ENCODE results near the gene PPP6R3.

DNA sequence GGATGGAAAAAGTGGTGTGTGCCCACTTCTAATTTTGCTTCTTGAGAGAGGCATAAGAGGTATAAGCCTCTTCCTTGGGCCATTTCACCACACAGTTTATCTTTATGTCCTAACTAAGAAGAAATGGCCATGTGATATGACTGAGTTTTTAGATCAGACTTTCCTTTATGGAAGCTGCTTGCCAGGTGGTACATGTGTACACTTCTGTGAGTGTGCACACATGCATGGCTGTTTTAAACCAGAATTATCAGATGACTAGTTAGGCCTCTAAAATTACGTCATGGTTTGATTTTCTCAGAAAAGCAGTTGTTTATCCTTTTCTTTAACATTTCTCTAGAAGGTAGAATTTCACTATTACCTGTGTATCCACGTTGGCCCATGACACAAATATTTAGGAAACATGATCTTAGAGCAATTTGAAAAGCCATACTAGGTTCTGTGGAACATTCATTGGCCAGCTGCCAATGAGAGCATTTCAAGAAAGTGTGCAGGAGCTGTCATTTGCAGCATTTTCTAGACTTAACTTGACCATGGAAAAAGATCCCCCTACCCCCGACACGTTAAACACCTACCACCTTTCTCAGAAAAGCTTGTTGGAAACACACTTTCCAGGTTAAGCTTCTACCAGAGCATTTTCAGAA lies 114.6 kb downstream of the PPP6R3 start:
- no peak for TF ChIP-seq EZH2 (IDR thresholded peaks at IDR 0.05; ENCODE audit: low read depth, low read length, severe bottlenecking)
- TF ChIP-seq, protein P1, sequence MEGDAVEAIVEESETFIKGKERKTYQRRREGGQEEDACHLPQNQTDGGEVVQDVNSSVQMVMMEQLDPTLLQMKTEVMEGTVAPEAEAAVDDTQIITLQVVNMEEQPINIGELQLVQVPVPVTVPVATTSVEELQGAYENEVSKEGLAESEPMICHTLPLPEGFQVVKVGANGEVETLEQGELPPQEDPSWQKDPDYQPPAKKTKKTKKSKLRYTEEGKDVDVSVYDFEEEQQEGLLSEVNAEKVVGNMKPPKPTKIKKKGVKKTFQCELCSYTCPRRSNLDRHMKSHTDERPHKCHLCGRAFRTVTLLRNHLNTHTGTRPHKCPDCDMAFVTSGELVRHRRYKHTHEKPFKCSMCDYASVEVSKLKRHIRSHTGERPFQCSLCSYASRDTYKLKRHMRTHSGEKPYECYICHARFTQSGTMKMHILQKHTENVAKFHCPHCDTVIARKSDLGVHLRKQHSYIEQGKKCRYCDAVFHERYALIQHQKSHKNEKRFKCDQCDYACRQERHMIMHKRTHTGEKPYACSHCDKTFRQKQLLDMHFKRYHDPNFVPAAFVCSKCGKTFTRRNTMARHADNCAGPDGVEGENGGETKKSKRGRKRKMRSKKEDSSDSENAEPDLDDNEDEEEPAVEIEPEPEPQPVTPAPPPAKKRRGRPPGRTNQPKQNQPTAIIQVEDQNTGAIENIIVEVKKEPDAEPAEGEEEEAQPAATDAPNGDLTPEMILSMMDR (IDR thresholded peaks at IDR 0.05; ENCODE audit: control extremely low read depth in 1 of 3, insufficient read depth in 1 of 3, low read depth in 1 of 3, low read length in 3 of 3): no peak
- TF ChIP-seq CEBPB (IDR thresholded peaks at IDR 0.05; ENCODE audit: low read depth, low read length): no peak
- no peak for TF ChIP-seq TAF7 (optimal IDR thresholded peaks at IDR 0.05; ENCODE audit: borderline replicate concordance, low read depth, low read length)
- TF ChIP-seq POLR2AphosphoS5 (IDR thresholded peaks at IDR 0.05; ENCODE audit: low read depth, low read length): no peak
- no peak for TF ChIP-seq JUND (IDR thresholded peaks at IDR 0.05; ENCODE audit: low read length)
